Activated CD8-positive, alpha-beta memory T cell treated with anti-CD3 and anti-CD28 coated beads, Interleukin-2, amount 50 U/mL, for 48 hours (primary cell): ENCODE results near the gene OR9Q2.
"Not testable (repeated sequence)": the region's sequence is repeated elsewhere in the genome, so short reads cannot be mapped to it uniquely, and the experiment has no call there.

Experiments used
- DNase-seq: peaks from one replicate; pipeline ENCODE4 v3.0.0-alpha.2; 2020

The OR9Q2 gene, protein sequence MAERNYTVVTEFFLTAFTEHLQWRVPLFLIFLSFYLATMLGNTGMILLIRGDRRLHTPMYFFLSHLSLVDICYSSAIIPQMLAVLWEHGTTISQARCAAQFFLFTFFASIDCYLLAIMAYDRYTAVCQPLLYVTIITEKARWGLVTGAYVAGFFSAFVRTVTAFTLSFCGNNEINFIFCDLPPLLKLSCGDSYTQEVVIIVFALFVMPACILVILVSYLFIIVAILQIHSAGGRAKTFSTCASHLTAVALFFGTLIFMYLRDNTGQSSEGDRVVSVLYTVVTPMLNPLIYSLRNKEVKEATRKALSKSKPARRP

DNA sequence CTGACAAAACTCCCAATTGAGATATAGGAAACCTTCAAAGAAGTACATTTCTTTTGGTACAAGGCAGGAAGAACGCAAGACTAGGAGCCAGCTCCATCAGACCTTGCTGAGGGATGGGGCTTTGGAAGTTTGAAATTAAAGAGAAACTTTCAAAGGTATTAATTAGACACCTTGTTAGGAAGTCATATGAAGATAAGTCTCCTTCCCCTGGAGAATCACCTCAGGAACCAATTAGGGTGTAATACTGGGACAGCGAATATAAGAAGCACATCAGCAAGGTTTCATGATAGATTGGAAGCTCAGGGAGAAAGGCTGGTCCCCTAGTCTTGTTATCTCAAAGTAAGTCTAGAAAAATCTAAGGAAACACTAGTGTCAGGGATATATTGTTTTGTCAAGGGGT is at the start of gene OR9Q2:
OR9Q2 (plus strand) TSS at position 301 of the 400 bp plus-strand sequence. CDS start 1,421 bp downstream, outside the sequence.
- DNase-seq = no peak

DNA sequence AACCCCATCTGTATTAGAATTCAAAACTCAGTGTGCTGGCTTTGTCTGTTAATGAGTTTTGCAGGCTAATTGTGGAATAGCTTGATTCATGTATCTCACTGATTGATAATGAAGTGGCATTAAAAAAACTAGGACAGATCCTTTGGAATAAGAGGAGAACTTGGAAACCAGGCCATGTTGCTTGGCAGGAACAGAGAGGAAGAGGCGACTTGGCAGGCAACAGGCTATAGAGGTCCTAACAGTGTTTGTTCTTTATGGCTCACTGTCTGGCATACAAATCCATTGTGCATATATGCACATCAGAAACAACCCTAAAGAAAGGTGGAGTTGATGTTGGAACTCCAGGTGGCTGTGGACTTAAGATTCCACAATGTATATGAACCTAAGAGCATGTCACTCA is 46.1 kb upstream of the OR9Q2 start:
- no peak for DNase-seq

DNA sequence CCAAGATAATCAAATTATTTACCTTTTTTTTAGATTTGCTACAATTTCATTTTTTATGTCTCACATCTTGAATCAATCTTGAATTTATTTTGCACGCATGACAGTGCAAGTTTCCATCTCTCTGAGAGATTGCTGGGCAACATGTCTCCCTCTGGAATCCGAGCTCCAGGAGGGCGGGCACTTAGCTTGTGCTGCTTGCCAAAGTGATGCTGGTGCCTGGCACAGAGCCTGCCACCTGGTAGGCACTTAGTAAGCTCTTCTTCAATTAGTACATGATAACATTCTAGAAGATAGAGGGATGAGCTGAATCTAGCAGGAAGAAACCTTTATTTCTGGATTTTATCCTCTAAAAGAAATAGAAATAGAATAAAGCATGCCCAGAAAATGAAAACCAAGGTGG is 36.1 kb upstream of the OR9Q2 start:
- DNase-seq = no peak

DNA sequence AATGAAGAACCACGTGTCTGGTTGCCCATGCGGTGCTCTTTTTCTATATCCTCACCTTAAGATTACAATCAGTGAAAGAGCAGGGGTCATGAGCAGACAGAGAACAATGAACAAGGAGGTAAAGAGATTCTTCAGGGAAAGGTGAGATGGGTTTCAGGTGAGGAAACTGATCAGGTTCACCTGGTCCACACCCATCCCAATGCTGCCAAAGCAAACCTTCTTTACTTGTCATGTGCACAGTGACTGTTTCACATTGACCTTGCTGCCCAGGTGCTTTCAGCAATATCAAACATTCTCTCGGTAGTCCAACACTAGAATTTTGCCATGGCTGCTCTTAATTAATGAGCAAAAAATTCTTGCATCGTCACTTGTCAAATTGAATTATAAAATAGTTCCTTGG is 24.5 kb upstream of the OR9Q2 start:
- DNase-seq = no peak

DNA sequence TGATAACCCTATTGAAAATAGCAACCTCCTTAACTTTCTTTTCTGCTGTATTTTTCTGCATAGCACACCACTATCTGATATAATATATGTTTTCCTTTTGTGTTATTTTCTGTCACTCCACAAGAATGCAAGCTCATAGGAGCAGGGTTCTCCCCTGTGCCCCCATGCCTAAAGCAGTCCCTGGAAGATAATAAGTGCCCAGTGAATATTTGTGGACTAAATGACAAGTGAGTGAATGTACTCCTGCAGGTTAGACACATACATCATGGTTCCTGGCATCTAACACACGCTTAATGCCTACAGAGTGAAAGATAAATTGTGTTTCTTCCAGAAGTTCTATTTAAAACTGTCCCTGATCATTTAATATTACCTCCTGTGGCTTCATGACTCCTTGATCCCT is 23.9 kb upstream of the OR9Q2 start:
- DNase-seq = no peak

DNA sequence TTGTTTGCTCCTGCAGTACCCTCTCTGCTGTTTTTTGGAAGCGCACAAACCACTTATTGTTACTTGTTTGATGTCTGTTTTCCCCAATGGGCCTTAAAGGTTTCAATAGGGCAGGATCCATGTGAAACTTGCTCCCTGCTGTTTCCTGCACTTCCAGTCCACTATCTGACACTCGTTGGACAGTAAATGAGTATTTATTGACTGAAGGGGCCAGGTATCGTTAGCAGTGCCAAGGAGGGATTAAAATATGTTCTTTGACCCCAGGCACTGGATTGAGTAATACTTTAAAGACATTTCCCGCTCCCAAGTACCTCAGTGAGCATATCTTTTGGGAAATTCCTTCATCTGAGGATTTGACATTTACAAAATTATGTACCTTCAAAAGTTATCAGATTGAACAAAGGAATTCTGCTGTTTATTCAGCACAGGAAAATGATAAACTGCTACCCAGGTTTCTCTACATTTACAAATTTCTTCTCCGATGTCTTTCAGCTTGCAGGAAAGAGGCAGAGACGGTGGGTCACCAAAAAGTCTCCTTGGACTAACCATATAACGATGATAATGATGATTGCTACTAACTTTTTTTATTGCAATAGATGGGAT is 23.3 kb upstream of the OR9Q2 start:
- no peak for DNase-seq

DNA sequence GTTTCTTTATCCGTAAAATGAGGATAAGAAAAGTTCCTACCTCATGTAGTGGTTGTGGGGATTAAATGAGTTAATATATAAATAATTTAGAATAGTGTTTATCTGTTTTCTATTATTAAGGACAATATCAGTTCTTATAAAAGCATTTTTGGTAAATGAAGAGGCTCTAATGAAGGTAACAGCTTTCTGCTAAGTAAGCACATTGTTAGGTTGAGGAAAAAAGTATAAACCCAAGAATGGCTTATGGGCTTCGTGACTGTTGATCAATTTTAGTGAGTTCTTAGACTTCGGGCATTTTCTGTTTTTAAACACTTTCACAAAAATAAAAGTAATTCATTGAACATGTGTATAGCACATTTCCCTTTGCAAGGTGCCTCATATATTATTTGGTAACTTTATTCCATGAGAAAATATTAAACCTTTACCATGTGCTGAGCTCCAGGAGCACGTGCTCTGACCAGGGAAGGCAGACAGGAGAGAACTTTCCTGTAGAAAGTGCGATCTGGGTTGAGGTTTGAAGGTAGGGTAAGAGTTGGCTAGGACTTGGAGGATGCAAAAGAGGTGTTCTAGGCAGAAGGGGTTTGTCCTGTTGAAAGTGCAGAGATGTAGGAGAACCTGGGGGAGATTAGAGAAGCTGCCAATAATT is 11.3 kb upstream of the OR9Q2 start:
- DNase-seq = no peak

DNA sequence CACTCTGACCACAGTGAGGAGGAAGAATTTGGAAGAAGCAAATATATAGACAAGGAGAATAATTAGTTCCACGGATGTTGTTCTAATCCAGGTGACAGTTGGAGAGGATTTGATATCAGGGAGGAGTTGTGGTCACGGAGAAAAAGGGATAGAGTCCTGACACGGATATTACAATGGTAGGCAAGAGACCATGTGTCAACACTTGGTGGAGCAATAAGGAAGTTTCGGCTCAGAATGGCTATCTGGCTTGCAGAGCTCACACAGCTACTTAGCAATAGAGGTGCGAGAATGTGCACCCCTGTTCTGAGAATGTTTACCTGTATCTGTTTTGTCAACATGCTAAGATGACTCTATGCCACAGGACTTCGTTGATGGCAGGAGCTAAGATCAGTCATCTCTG is 10.4 kb upstream of the OR9Q2 start:
- DNase-seq = no peak

DNA sequence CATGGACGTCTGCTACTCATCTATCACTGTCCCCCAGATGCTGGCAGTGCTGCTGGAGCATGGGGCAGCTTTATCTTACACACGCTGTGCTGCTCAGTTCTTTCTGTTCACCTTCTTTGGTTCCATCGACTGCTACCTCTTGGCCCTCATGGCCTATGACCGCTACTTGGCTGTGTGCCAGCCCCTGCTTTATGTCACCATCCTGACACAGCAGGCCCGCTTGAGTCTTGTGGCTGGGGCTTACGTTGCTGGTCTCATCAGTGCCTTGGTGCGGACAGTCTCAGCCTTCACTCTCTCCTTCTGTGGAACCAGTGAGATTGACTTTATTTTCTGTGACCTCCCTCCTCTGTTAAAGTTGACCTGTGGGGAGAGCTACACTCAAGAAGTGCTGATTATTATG is 9.2 kb upstream of the OR9Q2 start:
- no peak for DNase-seq

DNA sequence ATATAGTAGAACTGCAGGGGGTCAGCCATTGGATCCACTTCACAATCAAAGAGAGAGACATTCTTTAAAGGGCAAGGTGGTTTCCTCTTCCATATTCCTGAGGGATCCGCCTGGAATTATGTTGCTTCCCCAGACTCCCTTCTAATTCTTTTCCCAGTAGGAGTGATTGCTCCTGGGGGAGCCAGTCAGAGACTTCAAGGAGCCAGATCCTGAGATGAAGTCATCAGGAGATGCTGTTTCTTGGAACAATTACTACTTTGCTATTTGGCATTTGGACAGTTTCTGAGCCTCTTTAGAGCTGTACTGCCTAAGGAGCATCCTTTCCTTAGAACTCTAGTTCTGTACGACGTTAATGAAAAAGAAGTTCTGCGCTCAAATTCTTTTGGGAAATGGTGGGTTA is 1.9 kb upstream of the OR9Q2 start:
- no peak for DNase-seq

DNA sequence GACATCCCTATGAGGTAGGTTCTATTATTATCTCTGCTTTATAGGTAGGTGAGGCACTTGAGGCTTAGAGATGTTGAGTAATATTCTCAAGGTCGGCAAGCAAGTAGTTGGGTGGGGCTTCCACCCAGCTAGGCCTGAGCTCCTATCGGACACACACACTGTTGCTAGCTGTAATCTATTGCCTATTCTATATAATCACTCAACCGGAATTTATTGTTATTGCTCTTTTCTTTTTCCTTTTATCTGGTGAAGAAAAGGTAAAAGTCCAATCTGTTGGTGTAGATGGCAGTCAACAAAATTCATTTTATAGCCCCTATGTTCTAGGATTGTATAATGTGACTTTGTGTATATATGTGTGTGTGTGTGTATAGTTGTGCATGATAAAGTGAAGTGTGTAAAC is 3.4 kb downstream of the OR9Q2 start:
- no peak for DNase-seq

DNA sequence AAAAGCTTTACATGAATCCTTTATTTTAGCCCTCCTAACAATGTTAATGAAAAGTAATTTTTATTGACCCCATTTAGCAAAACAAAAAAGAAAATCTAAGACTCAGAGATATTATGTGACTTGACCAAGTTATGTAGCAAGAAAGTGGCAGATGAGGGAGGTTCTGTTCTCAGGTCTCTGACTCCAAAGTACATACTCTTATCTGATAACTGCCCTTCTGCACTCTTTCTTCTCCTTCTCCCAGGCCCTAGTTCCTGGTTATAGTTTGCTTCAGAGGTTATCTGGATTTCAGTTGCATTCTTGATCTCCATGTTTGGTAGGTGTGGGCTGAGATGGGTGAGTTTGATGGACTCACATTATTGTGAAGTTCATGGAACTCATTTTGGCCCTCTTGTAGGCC is 4.5 kb downstream of the OR9Q2 start:
- DNase-seq = no peak

DNA sequence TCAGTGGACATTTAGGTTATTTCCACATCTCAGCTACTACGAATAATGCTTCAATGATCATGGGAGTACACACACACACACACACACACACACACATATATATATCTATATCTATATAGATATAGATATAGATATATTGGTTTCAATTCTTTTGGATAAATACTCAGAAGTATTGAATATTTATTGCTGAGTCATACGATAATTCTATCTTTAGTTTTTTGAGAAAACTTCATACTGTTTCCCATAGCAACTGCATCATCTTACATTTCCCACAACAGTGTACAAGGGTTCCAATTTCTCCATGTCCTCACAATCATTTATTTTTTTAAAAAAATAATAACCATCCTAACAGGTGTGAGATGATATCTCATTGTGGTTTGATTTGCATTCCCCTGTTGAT is 7.1 kb downstream of the OR9Q2 start:
- no peak for DNase-seq

DNA sequence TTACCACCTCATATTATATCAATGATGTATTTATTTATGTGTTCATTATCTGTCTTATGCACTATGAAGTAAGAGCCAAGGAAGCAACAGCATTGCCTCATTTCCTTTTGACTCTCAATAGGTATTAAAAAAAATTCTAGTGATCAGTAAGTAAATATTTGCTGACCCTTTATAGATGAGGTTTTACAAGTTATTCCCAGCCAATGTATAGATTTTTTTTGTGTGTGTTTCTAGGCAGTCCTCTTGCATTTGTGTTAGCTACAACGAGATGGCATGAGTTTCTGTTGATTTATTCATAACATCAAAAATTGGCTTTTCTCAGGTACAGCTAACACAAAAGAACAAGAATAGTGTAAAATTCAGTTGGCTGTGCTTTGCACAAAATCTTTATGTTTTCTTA is 10.4 kb downstream of the OR9Q2 start:
- DNase-seq = no peak

DNA sequence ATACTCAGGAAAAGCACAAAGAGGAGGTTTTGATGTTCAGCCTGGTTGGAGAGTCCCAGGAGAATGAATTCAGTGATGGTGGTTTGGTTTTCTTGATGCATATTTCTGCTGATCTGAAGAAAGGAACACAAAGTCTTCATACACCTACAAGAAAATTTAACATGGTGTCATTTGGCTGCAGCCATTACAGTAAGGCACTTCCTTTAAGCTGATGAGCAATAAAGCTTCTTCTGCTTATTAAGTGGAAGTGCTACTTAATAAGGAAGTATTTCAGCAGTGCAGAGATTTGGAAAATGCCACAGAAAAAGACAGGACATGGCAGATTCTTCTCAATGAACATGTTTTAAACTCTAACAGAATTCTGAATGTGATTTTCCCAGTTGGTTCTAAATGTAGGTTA is 15.2 kb downstream of the OR9Q2 start, which contains the start of gene OR1S2:
OR1S2 (minus strand) TSS at position 101 of the 400 bp plus-strand sequence; CDS start at position 101, 0 bp downstream.
- no peak for DNase-seq

DNA sequence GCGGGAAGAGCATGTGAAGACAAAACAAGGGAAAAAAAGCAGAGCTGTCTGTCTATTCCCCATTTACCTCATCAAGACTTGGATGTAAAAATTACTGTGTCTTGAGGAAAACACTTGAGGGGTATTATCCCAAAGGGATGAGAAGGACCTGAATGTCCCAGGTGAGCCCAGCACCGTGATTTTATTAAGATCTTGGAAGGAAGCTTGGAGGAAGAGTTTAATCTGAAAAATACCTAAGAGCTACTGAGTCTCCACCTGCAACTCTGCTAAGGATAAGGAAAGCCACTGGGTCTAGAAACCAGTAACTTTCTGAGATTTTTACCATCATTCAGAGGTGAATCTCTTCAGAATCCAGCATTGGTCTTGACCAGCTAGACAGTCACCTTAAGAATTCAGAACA is 23.6 kb downstream of the OR9Q2 start, which contains the start of gene OR1S1:
OR1S1 (plus strand) TSS at position 301 of the 400 bp plus-strand sequence.
- DNase-seq = not testable (repeated sequence)

DNA sequence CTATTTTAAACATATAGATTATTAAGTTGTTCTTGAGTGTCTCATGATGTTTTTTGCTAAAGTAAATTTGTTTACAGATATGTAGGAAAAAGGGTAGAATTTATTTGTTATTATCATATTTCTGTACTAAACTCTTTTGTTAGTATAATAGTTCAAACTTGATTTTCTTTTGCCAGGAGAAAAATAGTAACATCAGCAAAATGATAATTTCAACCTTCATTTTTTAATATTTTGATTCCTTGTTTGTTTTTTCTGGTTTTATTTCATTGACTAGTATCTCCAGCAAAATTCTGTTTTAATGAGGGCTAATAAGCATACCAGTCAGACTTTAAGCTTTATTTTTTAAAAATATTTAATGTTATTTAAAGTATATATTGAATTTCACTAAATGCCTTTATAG is 27.6 kb downstream of the OR9Q2 start:
- DNase-seq = no peak

DNA sequence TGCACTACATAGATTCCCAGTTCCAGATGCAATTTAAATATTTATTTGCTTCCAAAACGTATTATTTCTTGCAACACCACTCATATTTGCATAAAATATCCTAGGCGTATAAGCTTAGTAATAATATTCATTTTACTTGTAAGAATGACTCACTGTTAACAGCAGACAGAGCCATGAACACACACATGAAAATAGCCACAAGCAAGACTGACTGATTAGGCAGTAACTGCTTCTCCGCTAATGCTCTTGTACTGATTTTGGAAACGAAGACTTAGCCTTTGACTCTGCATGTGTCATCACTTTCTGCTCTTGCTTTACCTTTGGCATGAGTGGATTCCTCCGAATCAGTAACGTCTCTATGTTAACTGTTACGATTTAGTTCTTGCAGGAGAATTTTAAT is 33.9 kb downstream of the OR9Q2 start:
- DNase-seq = no peak

DNA sequence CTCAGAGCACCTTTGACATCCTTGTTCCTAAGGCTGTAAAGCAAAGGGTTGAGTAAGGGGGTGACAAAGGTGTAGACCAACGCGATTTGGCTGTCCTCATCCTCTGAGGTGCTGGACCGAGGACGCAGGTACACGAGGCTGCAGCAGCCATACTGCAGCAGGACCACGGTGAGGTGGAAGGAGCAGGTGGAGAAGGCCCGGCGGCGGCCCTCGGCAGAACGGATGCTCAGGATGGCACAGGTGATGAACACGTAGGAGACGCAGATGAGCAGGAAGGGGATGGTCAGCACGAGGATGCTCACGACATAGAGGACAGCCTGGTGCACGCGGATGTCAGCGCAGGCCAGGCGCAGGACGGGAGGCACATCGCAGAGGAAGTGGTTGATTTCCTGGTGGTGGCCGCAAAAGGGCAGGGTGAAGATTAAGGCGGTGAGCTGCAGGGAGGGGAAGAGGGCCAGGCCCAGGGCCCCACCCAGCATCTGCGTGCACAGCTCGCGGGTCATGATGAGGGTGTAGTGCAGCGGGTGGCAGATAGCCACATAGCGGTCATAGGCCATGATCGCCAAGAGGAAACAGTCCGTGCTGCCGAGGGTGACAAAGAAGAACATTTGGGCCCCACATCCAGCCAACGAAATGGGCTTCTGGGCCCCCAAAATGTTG is 39.2 kb downstream of the OR9Q2 start:
- DNase-seq = no peak
